SK-N-SH (cell line): Measurements from ENCODE around the gene ACSM5. TPM values are rescaled to one million over a fixed set of nuclear protein-coding genes. Genes with fewer than 3 reads are reported as not detected.

ENCODE experiments used
- CTCF ChIA-PET: fragments of 300-600, 350-600 bp; formaldehyde crosslinking; extraction: SDS; loops from one replicate; lab custom pipeline; 2021; lab: Yijun Ruan, JAX
- POLR2A ChIA-PET: fragments of 350-600 bp; sonication (Branson Sonifier 250); formaldehyde crosslinking; extraction: SDS; loops from one replicate; lab custom pipeline; 2020; ENCODE audit warnings: antibody characterized with exemption, inconsistent platforms; lab: Yijun Ruan, JAX
- DNase-seq: peaks from one replicate; pipeline ENCODE4 v3.0.0; 2012
- H2AFZ ChIP-seq: fragments of 200-600 bp; sonication (generic); 2 replicates; pipeline ENCODE4 v1.8.1; 2016; ENCODE audit warnings: antibody characterized with exemption, mild to moderate bottlenecking, low read depth
- H3F3A ChIP-seq: fragments of 200-600 bp; sonication (generic); replicated peaks from 2 replicates; pipeline ENCODE3; 2016; ENCODE audit warnings: antibody characterized with exemption, mild to moderate bottlenecking; ENCODE audit not compliant: insufficient read depth
- H3K27ac ChIP-seq, 2 experiments: fragments of 200-500 bp in 1 of 2; fragments of 200-600 bp in 1 of 2; sonication (Bioruptor generic) in 1 of 2; sonication (generic), shearing (Covaris generic) in 1 of 2; 2 replicates each; pipeline versions ENCODE4 v1.5.1 to v1.6.1; 2014 to 2016; ENCODE audit warnings: low read depth in 2 of 2, inconsistent platforms in 1 of 2, low read length in 1 of 2, mild to moderate bottlenecking in 1 of 2, mixed read lengths in 1 of 2
- H3K27me3 ChIP-seq: fragments of 200-600 bp; sonication (generic), shearing (Covaris generic); 2 replicates; pipeline ENCODE4 v1.6.1; 2016; ENCODE audit warnings: mixed run types; ENCODE audit not compliant: insufficient read depth
- H3K36me3 ChIP-seq, 2 experiments: fragments of 200-500 bp in 1 of 2; fragments of 200-600 bp in 1 of 2; sonication (Bioruptor generic) in 1 of 2; sonication (generic) in 1 of 2; replicated peaks in 1 of 2; 2 replicates each; pipeline versions ENCODE3 to v1.5.1; 2014 to 2016; ENCODE audit warnings: low read length in 1 of 2, mild to moderate bottlenecking in 1 of 2; ENCODE audit not compliant: insufficient read depth in 2 of 2, control insufficient read depth in 1 of 2
- H3K4me1 ChIP-seq, 2 experiments: fragments of 200-500 bp in 1 of 2; fragments of 200-600 bp in 1 of 2; sonication (Bioruptor generic) in 1 of 2; sonication (generic), shearing (Covaris generic) in 1 of 2; 2 replicates each; pipeline versions ENCODE4 v1.5.1 to v1.6.1; 2014 to 2016; ENCODE audit warnings: low read depth in 1 of 2, low read length in 1 of 2, mixed run types in 1 of 2; ENCODE audit not compliant: insufficient read depth in 2 of 2, control insufficient read depth in 1 of 2
- H3K4me2 ChIP-seq: fragments of 200-600 bp; sonication (generic), shearing (Covaris generic); 2 replicates; pipeline ENCODE4 v1.6.1; 2017; ENCODE audit warnings: mixed run types
- H3K4me3 ChIP-seq, 2 experiments: fragments of 200-500 bp in 1 of 2; fragments of 200-600 bp in 1 of 2; sonication (Bioruptor generic) in 1 of 2; sonication (generic), shearing (Covaris generic) in 1 of 2; 2 replicates each; pipeline versions ENCODE4 v1.5.1 to v1.8.1; 2014 to 2016; ENCODE audit warnings: low read depth in 2 of 2, inconsistent platforms in 1 of 2, low read length in 1 of 2, mild to moderate bottlenecking in 1 of 2, mixed read lengths in 1 of 2, moderate library complexity in 1 of 2
- H3K79me2 ChIP-seq: fragments of 200-600 bp; sonication (generic); 2 replicates; pipeline ENCODE4 v1.8.1; 2017; ENCODE audit warnings: mild to moderate bottlenecking; ENCODE audit not compliant: insufficient read depth
- H3K9ac ChIP-seq: fragments of 200-600 bp; sonication (generic); 2 replicates; pipeline ENCODE4 v1.6.1; 2017; ENCODE audit warnings: mixed run types
- H3K9me2 ChIP-seq: fragments of 200-600 bp; sonication (generic); 2 replicates; pipeline ENCODE4 v1.6.1; 2017; ENCODE audit warnings: mixed run types
- H3K9me3 ChIP-seq: fragments of 200-600 bp; sonication (generic); 2 replicates; pipeline ENCODE4 v1.6.1; 2017; ENCODE audit warnings: mixed run types, mild to moderate bottlenecking, moderate library complexity
- H4K20me1 ChIP-seq: fragments of 200-600 bp; sonication (generic); 2 replicates; pipeline ENCODE4 v1.6.1; 2017; ENCODE audit warnings: mild to moderate bottlenecking, mixed run types; ENCODE audit not compliant: insufficient read depth
- CHD2 ChIP-seq: fragments of 150-350 bp; IDR thresholded peaks from 2 replicates; pipeline ENCODE4 v1.6.1; 2018; ENCODE audit warnings: low read length; ENCODE audit not compliant: partially characterized antibody
- CTCF ChIP-seq: fragments of 200-600 bp; sonication (generic); IDR thresholded peaks from 2 replicates; pipeline ENCODE4 v1.6.1; 2017; ENCODE audit warnings: antibody characterized with exemption, mild to moderate bottlenecking, moderate library complexity
- ELF1 ChIP-seq: IDR thresholded peaks from 2 replicates; pipeline ENCODE4 v1.4.0; 2012
- EP300 ChIP-seq, 2 experiments: IDR thresholded peaks; 2 replicates each; pipeline versions ENCODE4 v1.4.0 to v1.6.1; 2012; ENCODE audit warnings: borderline replicate concordance in 1 of 2, low read depth in 1 of 2, low read length in 1 of 2
- FOSL2 ChIP-seq: IDR thresholded peaks from 2 replicates; pipeline ENCODE4 v1.4.0; 2012; ENCODE audit warnings: low read depth, mild to moderate bottlenecking, moderate library complexity, borderline replicate concordance
- FOXJ3 ChIP-seq: sonication (generic); formaldehyde crosslinking; IDR thresholded peaks from 2 replicates; pipeline ENCODE4 v1.5.1; 2020; ENCODE audit warnings: mild to moderate bottlenecking, missing genetic modification reagents
- GATA2 ChIP-seq: sonication (generic); formaldehyde crosslinking; IDR thresholded peaks from 2 replicates; pipeline ENCODE4 v1.5.0; 2020; ENCODE audit warnings: mild to moderate bottlenecking, missing genetic modification reagents
- IRF3 ChIP-seq: fragments of 150-350 bp; IDR thresholded peaks from 2 replicates; pipeline ENCODE4 v1.6.1; 2016; ENCODE audit warnings: mild to moderate bottlenecking, low read depth, low read length
- JUND ChIP-seq: IDR thresholded peaks from 2 replicates; pipeline ENCODE4 v1.4.0; 2012
- MAX ChIP-seq: IDR thresholded peaks from 2 replicates; pipeline ENCODE4 v1.4.0; 2012; ENCODE audit warnings: low read depth
- MXI1 ChIP-seq: IDR thresholded peaks from 2 replicates; pipeline ENCODE4 v1.6.1; 2012; ENCODE audit warnings: mild to moderate bottlenecking, low read depth, low read length, improper control_type of control experiment
- NRF1 ChIP-seq: IDR thresholded peaks from 2 replicates; pipeline ENCODE4 v1.6.1; 2012; ENCODE audit warnings: low read depth, mild to moderate bottlenecking, low read length
- PBX3 ChIP-seq: IDR thresholded peaks from 2 replicates; pipeline ENCODE4; 2012
- RAD21 ChIP-seq: IDR thresholded peaks from 2 replicates; pipeline ENCODE4 v1.6.1; 2012; ENCODE audit warnings: mild to moderate bottlenecking, low read length
- RCOR1 ChIP-seq: fragments of 150-350 bp; IDR thresholded peaks from 2 replicates; pipeline ENCODE4 v1.6.1; 2017; ENCODE audit warnings: antibody characterized with exemption, low read length
- SIN3A ChIP-seq: IDR thresholded peaks from 2 replicates; pipeline ENCODE4 v1.6.1; 2012; ENCODE audit warnings: low read depth, mild to moderate bottlenecking, low read length, moderate library complexity, borderline replicate concordance
- SMC3 ChIP-seq: IDR thresholded peaks from 2 replicates; pipeline ENCODE4 v1.6.1; 2012; ENCODE audit warnings: low read depth, low read length, improper control_type of control experiment
- TAF1 ChIP-seq: IDR thresholded peaks from 2 replicates; pipeline ENCODE4 v1.6.1; 2012; ENCODE audit warnings: low read depth, mild to moderate bottlenecking, low read length, moderate library complexity, borderline replicate concordance
- TCF12 ChIP-seq: IDR thresholded peaks from 2 replicates; pipeline ENCODE4 v1.4.0; 2012
- TEAD4 ChIP-seq: IDR thresholded peaks from 2 replicates; pipeline ENCODE4 v1.4.0; 2012; ENCODE audit warnings: mild to moderate bottlenecking, borderline replicate concordance; ENCODE audit not compliant: insufficient read depth
- USF1 ChIP-seq: IDR thresholded peaks from 2 replicates; pipeline ENCODE4 v1.4.0; 2012; ENCODE audit warnings: low read depth, borderline replicate concordance
- YY1 ChIP-seq: IDR thresholded peaks from 2 replicates; pipeline ENCODE4 v1.4.0; 2012; ENCODE audit warnings: low read depth, mild to moderate bottlenecking
- ZBTB33 ChIP-seq: IDR thresholded peaks from 2 replicates; pipeline ENCODE4 v1.4.0; 2012; ENCODE audit warnings: low read depth, borderline replicate concordance
- WGBS: methylation state at CpG from one replicate; pipeline ENCODE4 v1.1.6; 2017; ENCODE audit warnings: low lambda C conversion rate; 5-methylcytosine and 5-hydroxymethylcytosine counted together
- polyA plus RNA-seq, 3 experiments: library from polyadenylated mRNA; depleted of rRNA; stranded (reverse); fragments of >200 nt; gene quantifications; 2 replicates each; pipeline ENCODE4 v1.2.3, GENCODE V29; 2012

ACSM5 gene
- polyA plus RNA-seq, 1 of the 3 experiments (the other 2 are of a cell fraction) = not detected

- Histone ChIP-seq H3K27me3 (no peaks in the 10 kb centered on the region), H3K9ac (no peak overlapping the region), H3K36me3 (no peaks in the 10 kb centered on the region), H3K4me3 (no peak overlapping the region), H3F3A (peaks cover 7% of the 10 kb centered on the region), H3K79me2 (no peaks in the 10 kb centered on the region), H4K20me1 (no peaks in the 10 kb centered on the region), H3K9me2 (no peaks in the 10 kb centered on the region), H3K9me3 (no peaks in the 10 kb centered on the region), H3K27ac (no peak overlapping the region), H3K4me1 (no peaks in the 10 kb centered on the region), H2AFZ (0 out of 2 replicates have a peak overlapping the region, but pooled peaks have one; percentile 48), H3K4me2 (no peak overlapping the region)
- WGBS = 53% methylated on average over 5 of the region's 6 CpGs
- DNase-seq = no peak
- ChIA-PET CTCF (interaction anchor here (1.0 kb wide), 1 partner anchor 24 kb away, joined by 4 read pairs; no protein-coding TSS in a partner anchor), POLR2A (no interaction called here)
- TF ChIP-seq MXI1 = no peak
- no peak for TF ChIP-seq IRF3
- no peak for TF ChIP-seq ELF1
- no peak for TF ChIP-seq RAD21
- TF ChIP-seq TAF1 = no peak
Observed at GRCh38 chr16:20410121-20410723, 888 bp downstream of the ACSM5 start.

GRCh38 chr16:20411055-20411454, 1.7 kb downstream of the ACSM5 start:
- Histone ChIP-seq H3K27me3 (no peaks in the 10 kb centered on the region), H3K4me3 (no peak overlapping the region), H3F3A (peaks cover 14% of the 10 kb centered on the region), H3K4me2 (no peak overlapping the region), H4K20me1 (no peaks in the 10 kb centered on the region), H3K9ac (no peak overlapping the region), H3K4me1 (no peaks in the 10 kb centered on the region), H3K9me2 (no peaks in the 10 kb centered on the region), H3K36me3 (no peaks in the 10 kb centered on the region), H2AFZ (no peak overlapping the region), H3K27ac (no peak overlapping the region), H3K79me2 (no peaks in the 10 kb centered on the region), H3K9me3 (no peaks in the 10 kb centered on the region)
- ChIA-PET POLR2A (no interaction called here), CTCF (no interaction called here)
- no peak for DNase-seq
- 11% methylated on average over 2 of the region's 2 CpGs for WGBS
- TF ChIP-seq MXI1 = no peak
- no peak for TF ChIP-seq GATA2
- TF ChIP-seq SMC3 = no peak
- TF ChIP-seq FOXJ3 (CRISPR knock-in tag) = no peak
- TF ChIP-seq CTCF = no peak
- TF ChIP-seq ZBTB33 = no peak
- TF ChIP-seq TEAD4 = no peak
- no peak for TF ChIP-seq PBX3
- TF ChIP-seq CHD2 = no peak
- no peak for TF ChIP-seq FOSL2
- TF ChIP-seq NRF1 = no peak
- no peak for TF ChIP-seq YY1
- no peak for TF ChIP-seq MAX
- TF ChIP-seq EP300 (IDR thresholded peaks at IDR 0.05; ENCODE audit: borderline replicate concordance in 1 of 2, low read depth in 1 of 2, low read length in 1 of 2) = no peak
- TF ChIP-seq USF1 = no peak
- TF ChIP-seq JUND = no peak
- no peak for TF ChIP-seq RCOR1
- TF ChIP-seq TCF12 = no peak
- no peak for TF ChIP-seq SIN3A
